Naive B cell (primary cell): ENCODE data around the gene LIMA1. TPM values are rescaled to one million over a fixed set of nuclear protein-coding genes. Genes with fewer than 3 reads are reported as not detected.
A peak's percentile ranks its signal among the peaks of the same experiment; 100 is the strongest.
"Not testable (repeated sequence)": the region's sequence is repeated elsewhere in the genome, so short reads cannot be mapped to it uniquely, and the experiment has no call there.

Experiments
- ATAC-seq, 2 donors: fragments of 150-1000 bp; cut with Tn5 transposase; 2 replicates each; pipeline ENCODE4 v1.10.0; 2021; ENCODE audit warnings: low read depth in 2 of 2, mild to moderate bottlenecking in 2 of 2, moderate library complexity in 2 of 2
- DNase-seq: peaks from one replicate; pipeline ENCODE4 v3.0.0; 2022
- H3K27ac Mint-ChIP-seq, 6 donors: one replicate each; pipeline ENCODE4 v1.8.0; 2020 to 2022; ENCODE audit warnings: mild to moderate bottlenecking in 6 of 6, mixed read lengths in 6 of 6, moderate library complexity in 5 of 6, inconsistent platforms in 2 of 6
- H3K27me3 Mint-ChIP-seq, 3 donors: one replicate each; pipeline ENCODE4 v1.8.0; 2021 to 2022; ENCODE audit warnings: mixed read lengths in 3 of 3, mild to moderate bottlenecking in 1 of 3
- H3K36me3 Mint-ChIP-seq, 2 donors: one replicate each; pipeline ENCODE4 v1.8.0; 2020 to 2022; ENCODE audit warnings: mixed read lengths in 2 of 2, inconsistent platforms in 1 of 2, mild to moderate bottlenecking in 1 of 2
- H3K4me1 Mint-ChIP-seq, 3 donors: one replicate each; pipeline ENCODE4 v1.8.0; 2020 to 2022; ENCODE audit warnings: mixed read lengths in 3 of 3, inconsistent platforms in 1 of 3, mild to moderate bottlenecking in 1 of 3, moderate library complexity in 1 of 3
- H3K4me3 Mint-ChIP-seq, 8 donors: one replicate each; pipeline ENCODE4 v1.8.0; 2020 to 2022; ENCODE audit warnings: mild to moderate bottlenecking in 8 of 8, mixed read lengths in 8 of 8, moderate library complexity in 8 of 8, inconsistent platforms in 2 of 8
- H3K9me3 Mint-ChIP-seq, 7 donors: one replicate each; pipeline ENCODE4 v1.8.0; 2020 to 2022; ENCODE audit warnings: mixed read lengths in 7 of 7, mild to moderate bottlenecking in 5 of 7, inconsistent platforms in 2 of 7, moderate library complexity in 1 of 7
- polyA plus RNA-seq, 6 donors: library from polyadenylated mRNA; unstranded; fragments of 300-500 nt; fragmentation: Illumina TruSeq; gene quantifications; one replicate each; pipeline ENCODE4 v1.2.3, GENCODE V29; 2021; ENCODE audit warnings: low read depth in 6 of 6

Gene LIMA1
- polyA plus RNA-seq, 6 donors from 2014 or later = 0.48 to 2.1 (median 1.5) TPM

GRCh38 chr12:50234347-50234746, 49.0 kb downstream of the LIMA1 start:
- Mint-ChIP-seq H3K27ac (peak overlapping the region in 1 of 6 donors; percentile 41), H3K4me1 (no peaks in the 10 kb centered on the region), H3K4me3 (peak overlapping the region in 1 of 8 donors; percentile 21), H3K9me3 (no peaks in the 10 kb centered on the region), H3K27me3 (no peaks in the 10 kb centered on the region), H3K36me3 (no peaks in the 10 kb centered on the region)
- ATAC-seq = no peak
- no peak for DNase-seq

GRCh38 chr12:50232771-50233209, 50.5 kb downstream of the LIMA1 start:
- no peaks in the 10 kb centered on the region for H3K36me3 Mint-ChIP-seq
- no peak for ATAC-seq

GRCh38 chr12:50232206-50232605, 51.1 kb downstream of the LIMA1 start:
- Mint-ChIP-seq H3K27ac (no peak overlapping the region), H3K27me3 (no peaks in the 10 kb centered on the region), H3K4me3 (no peak overlapping the region), H3K9me3 (no peaks in the 10 kb centered on the region), H3K4me1 (no peaks in the 10 kb centered on the region), H3K36me3 (no peaks in the 10 kb centered on the region)
- DNase-seq = no peak
- ATAC-seq = no peak

More at GRCh38 chr12:50232771-50233209, 50.5 kb downstream of the LIMA1 start:
- no peak for DNase-seq
- no peaks in the 10 kb centered on the region for H3K4me1 Mint-ChIP-seq
- no peak overlapping the region for H3K4me3 Mint-ChIP-seq
- no peaks in the 10 kb centered on the region for H3K27me3 Mint-ChIP-seq
- no peaks in the 10 kb centered on the region for H3K9me3 Mint-ChIP-seq
- no peak overlapping the region for H3K27ac Mint-ChIP-seq

- no peaks in the 10 kb centered on the region for H3K9me3 Mint-ChIP-seq
- no peak overlapping the region for H3K27ac Mint-ChIP-seq
- H3K4me1 Mint-ChIP-seq = no peaks in the 10 kb centered on the region
- no peaks in the 10 kb centered on the region for H3K36me3 Mint-ChIP-seq
- ATAC-seq (no peak), DNase-seq (no peak)
- no peak overlapping the region for H3K4me3 Mint-ChIP-seq
- no peaks in the 10 kb centered on the region for H3K27me3 Mint-ChIP-seq
Measured at GRCh38 chr12:50231346-50231745, 52.0 kb downstream of the LIMA1 start.

GRCh38 chr12:50230217-50230616, 53.1 kb downstream of the LIMA1 start:
- Mint-ChIP-seq H3K4me3 (peak overlapping the region in 1 of 8 donors; percentile 16), H3K27me3 (no peaks in the 10 kb centered on the region), H3K36me3 (no peaks in the 10 kb centered on the region), H3K27ac (no peak overlapping the region), H3K9me3 (no peaks in the 10 kb centered on the region), H3K4me1 (peaks cover 0 to 2% (median 0%) of the 10 kb centered on the region in 3 donors)
- ATAC-seq (no peak), DNase-seq (no peak)

- ATAC-seq = no peak
- Mint-ChIP-seq H3K27me3 (no peaks in the 10 kb centered on the region), H3K36me3 (no peaks in the 10 kb centered on the region), H3K4me3 (peak overlapping the region in 1 of 8 donors; percentile 47), H3K9me3 (no peaks in the 10 kb centered on the region), H3K27ac (peak overlapping the region in 1 of 6 donors; percentile 34), H3K4me1 (peaks cover 4 to 21% (median 6%) of the 10 kb centered on the region in 3 donors)
- DNase-seq = no peak
Measured at GRCh38 chr12:50224026-50224692, 59.2 kb downstream of the LIMA1 start.

GRCh38 chr12:50222275-50222783, 61.0 kb downstream of the LIMA1 start:
- no peak overlapping the region for H3K4me3 Mint-ChIP-seq
- no peaks in the 10 kb centered on the region for H3K9me3 Mint-ChIP-seq
- no peak overlapping the region for H3K27ac Mint-ChIP-seq
- peak; percentile 2 for DNase-seq
- H3K36me3 Mint-ChIP-seq = no peaks in the 10 kb centered on the region
- peaks cover 4 to 21% (median 6%) of the 10 kb centered on the region in 3 donors for H3K4me1 Mint-ChIP-seq
- ATAC-seq = peak in 1 of 2 donors; percentile 52
- no peaks in the 10 kb centered on the region for H3K27me3 Mint-ChIP-seq

GRCh38 chr12:50221228-50222008, 61.9 kb downstream of the LIMA1 start:
- Mint-ChIP-seq H3K36me3 (no peaks in the 10 kb centered on the region), H3K27me3 (no peaks in the 10 kb centered on the region), H3K27ac (no peak overlapping the region), H3K4me3 (no peak overlapping the region), H3K9me3 (no peaks in the 10 kb centered on the region), H3K4me1 (peaks cover 4 to 21% (median 6%) of the 10 kb centered on the region in 3 donors)
- DNase-seq = no peak
- no peak for ATAC-seq

GRCh38 chr12:50220363-50220995, 62.8 kb downstream of the LIMA1 start:
- Mint-ChIP-seq H3K9me3 (no peaks in the 10 kb centered on the region), H3K4me1 (peaks cover 4 to 20% (median 6%) of the 10 kb centered on the region in 3 donors), H3K36me3 (no peaks in the 10 kb centered on the region), H3K27me3 (no peaks in the 10 kb centered on the region), H3K27ac (peak overlapping the region in 2 of 6 donors; percentile 5 to 42), H3K4me3 (no peak overlapping the region)
- no peak for DNase-seq
- no peak for ATAC-seq

GRCh38 chr12:50219544-50219943, 63.8 kb downstream of the LIMA1 start:
- ATAC-seq (no peak), DNase-seq (no peak)
- Mint-ChIP-seq H3K27me3 (no peaks in the 10 kb centered on the region), H3K4me1 (peaks cover 4 to 18% (median 6%) of the 10 kb centered on the region in 3 donors), H3K9me3 (no peaks in the 10 kb centered on the region), H3K27ac (no peak overlapping the region), H3K4me3 (no peak overlapping the region), H3K36me3 (no peaks in the 10 kb centered on the region)

GRCh38 chr12:50219001-50219400, 64.3 kb downstream of the LIMA1 start:
- not testable (repeated sequence) for H3K4me3 Mint-ChIP-seq, H3K27ac Mint-ChIP-seq, H3K9me3 Mint-ChIP-seq

GRCh38 chr12:50218386-50218785, 64.9 kb downstream of the LIMA1 start:
- H3K27me3 Mint-ChIP-seq = no peaks in the 10 kb centered on the region
- no peaks in the 10 kb centered on the region for H3K36me3 Mint-ChIP-seq
- H3K27ac Mint-ChIP-seq = peak overlapping the region in 1 of 6 donors; percentile 19

More at GRCh38 chr12:50219001-50219400, 64.3 kb downstream of the LIMA1 start:
- ATAC-seq, H3K36me3 Mint-ChIP-seq, H3K27me3 Mint-ChIP-seq, DNase-seq: not testable (repeated sequence)
- peaks cover 4 to 13% (median 6%) of the 10 kb centered on the region in 3 donors for H3K4me1 Mint-ChIP-seq

GRCh38 chr12:50217202-50217601, 66.1 kb downstream of the LIMA1 start:
- DNase-seq (no peak), ATAC-seq (no peak)
- H3K36me3 Mint-ChIP-seq = no peaks in the 10 kb centered on the region
- H3K9me3 Mint-ChIP-seq = no peaks in the 10 kb centered on the region
- no peaks in the 10 kb centered on the region for H3K27me3 Mint-ChIP-seq
- H3K4me3 Mint-ChIP-seq = no peak overlapping the region
- peak overlapping the region in 4 of 6 donors; percentile 12 to 79 (median 40) for H3K27ac Mint-ChIP-seq
- peaks cover 0 to 3% (median 0%) of the 10 kb centered on the region in 3 donors for H3K4me1 Mint-ChIP-seq

More at GRCh38 chr12:50218386-50218785, 64.9 kb downstream of the LIMA1 start:
- ATAC-seq (no peak), DNase-seq (no peak)
- peaks cover 2 to 8% (median 3%) of the 10 kb centered on the region in 3 donors for H3K4me1 Mint-ChIP-seq
- H3K9me3 Mint-ChIP-seq = no peaks in the 10 kb centered on the region
- peak overlapping the region in 1 of 8 donors; percentile 30 for H3K4me3 Mint-ChIP-seq
